Measurements from ENCODE around the gene HIF1A. TPM values are rescaled to one million over a fixed set of nuclear protein-coding genes. Genes with fewer than 3 reads are reported as not detected.

The HIF1A gene
- total RNA-seq, 1 donor from 2014 or later: 145 TPM

DNA sequence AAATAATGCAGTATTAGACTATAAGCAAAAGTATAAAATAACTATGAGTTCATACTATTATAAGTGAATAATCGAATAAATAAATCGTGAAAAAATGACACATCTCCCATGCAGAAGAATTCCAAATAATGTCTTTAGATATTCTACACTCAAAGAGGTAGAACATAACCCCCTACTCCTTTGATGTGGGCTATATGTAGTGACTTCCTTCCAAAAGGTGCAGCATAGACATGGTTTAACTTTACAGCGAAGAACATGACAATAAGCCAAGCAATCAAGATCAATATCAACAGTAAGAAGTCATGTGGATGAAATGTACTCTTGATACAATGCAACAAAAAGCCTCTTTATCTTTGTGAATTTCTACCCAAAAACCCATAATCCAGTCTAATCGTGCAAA is 46.0 kb upstream of the HIF1A start:
- Mint-ChIP-seq H3K4me1 (ENCODE audit: low read depth, unreplicated experiment) (peaks cover 53% of the 10 kb centered on the region), H3K27me3 (ENCODE audit: unreplicated experiment) (peaks cover 1% of the 10 kb centered on the region), H3K4me3 (ENCODE audit: unreplicated experiment) (no peak overlapping the region), H3K27ac (ENCODE audit: unreplicated experiment) (no peak overlapping the region), H3K9me3 (ENCODE audit: unreplicated experiment) (peaks cover 3% of the 10 kb centered on the region), H3K36me3 (ENCODE audit: unreplicated experiment) (no peaks in the 10 kb centered on the region)
- TF ChIP-seq, protein P1, sequence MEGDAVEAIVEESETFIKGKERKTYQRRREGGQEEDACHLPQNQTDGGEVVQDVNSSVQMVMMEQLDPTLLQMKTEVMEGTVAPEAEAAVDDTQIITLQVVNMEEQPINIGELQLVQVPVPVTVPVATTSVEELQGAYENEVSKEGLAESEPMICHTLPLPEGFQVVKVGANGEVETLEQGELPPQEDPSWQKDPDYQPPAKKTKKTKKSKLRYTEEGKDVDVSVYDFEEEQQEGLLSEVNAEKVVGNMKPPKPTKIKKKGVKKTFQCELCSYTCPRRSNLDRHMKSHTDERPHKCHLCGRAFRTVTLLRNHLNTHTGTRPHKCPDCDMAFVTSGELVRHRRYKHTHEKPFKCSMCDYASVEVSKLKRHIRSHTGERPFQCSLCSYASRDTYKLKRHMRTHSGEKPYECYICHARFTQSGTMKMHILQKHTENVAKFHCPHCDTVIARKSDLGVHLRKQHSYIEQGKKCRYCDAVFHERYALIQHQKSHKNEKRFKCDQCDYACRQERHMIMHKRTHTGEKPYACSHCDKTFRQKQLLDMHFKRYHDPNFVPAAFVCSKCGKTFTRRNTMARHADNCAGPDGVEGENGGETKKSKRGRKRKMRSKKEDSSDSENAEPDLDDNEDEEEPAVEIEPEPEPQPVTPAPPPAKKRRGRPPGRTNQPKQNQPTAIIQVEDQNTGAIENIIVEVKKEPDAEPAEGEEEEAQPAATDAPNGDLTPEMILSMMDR (IDR thresholded peaks at IDR 0.05; ENCODE audit: partially characterized antibody, unreplicated experiment): no peak
- DNase-seq: no peak

DNA sequence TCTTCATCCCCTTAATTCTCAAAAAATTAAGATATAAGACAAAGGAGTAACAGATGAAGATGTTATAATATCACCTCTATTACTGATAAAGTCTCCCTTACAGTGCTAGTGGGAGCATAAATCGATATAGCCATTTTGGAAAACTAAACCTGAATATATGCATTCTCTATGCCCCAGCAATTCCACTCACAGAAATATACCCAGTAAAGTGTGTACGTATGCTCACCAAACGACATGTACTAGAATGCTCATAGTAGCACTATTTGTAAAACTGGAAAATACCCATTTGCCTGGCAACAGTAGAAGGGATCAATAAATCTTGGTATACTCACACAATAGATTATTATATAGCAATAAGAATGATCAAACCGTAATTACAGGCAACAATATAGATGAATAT is 44.0 kb upstream of the HIF1A start:
- no peak for DNase-seq
- peaks cover 41% of the 10 kb centered on the region for H3K4me1 Mint-ChIP-seq (ENCODE audit: low read depth, unreplicated experiment)
- H3K36me3 Mint-ChIP-seq (ENCODE audit: unreplicated experiment): no peaks in the 10 kb centered on the region
- H3K4me3 Mint-ChIP-seq (ENCODE audit: unreplicated experiment): no peak overlapping the region
- TF ChIP-seq, protein P1 (IDR thresholded peaks at IDR 0.05; ENCODE audit: partially characterized antibody, unreplicated experiment): no peak
- H3K27ac Mint-ChIP-seq (ENCODE audit: unreplicated experiment): no peak overlapping the region
- no peaks in the 10 kb centered on the region for H3K27me3 Mint-ChIP-seq (ENCODE audit: unreplicated experiment)
- peaks cover 2% of the 10 kb centered on the region for H3K9me3 Mint-ChIP-seq (ENCODE audit: unreplicated experiment)

DNA sequence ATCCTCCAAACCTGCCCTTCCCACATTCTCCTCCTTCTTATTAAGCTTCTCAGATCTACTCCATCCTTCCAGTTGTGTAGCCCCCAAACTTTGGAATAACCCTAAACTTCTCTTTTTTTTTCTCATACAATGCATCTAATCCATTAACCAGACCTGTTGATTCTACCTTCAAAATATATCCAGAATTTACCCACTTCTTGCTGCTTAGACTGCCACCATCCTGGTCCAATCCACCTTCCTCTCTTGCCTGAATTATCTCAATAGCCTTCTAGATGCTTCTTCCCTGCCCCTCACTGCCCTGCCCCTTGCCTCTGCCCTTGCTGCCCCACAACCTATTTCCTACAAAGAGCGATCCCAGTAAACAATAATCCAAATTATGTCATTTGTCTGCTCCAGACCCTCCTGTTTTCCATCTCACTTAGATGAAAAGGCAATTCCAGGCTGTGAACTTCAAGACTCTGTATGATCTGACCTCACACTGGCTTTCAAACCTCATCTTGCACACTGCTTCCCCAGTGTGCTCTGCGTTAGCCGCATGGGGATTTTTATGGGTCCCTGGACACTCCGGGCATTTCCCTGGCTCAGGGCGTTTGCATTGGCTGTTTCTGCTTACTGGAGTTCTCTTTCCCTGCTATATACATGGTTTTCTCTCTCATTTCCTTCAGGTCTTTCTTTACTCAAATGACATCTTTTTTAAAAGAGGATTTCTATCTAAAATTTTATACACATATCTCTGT is 42.6 kb upstream of the HIF1A start:
- Mint-ChIP-seq H3K36me3 (ENCODE audit: unreplicated experiment) (no peaks in the 10 kb centered on the region), H3K9me3 (ENCODE audit: unreplicated experiment) (peaks cover 2% of the 10 kb centered on the region), H3K4me3 (ENCODE audit: unreplicated experiment) (no peak overlapping the region), H3K4me1 (ENCODE audit: low read depth, unreplicated experiment) (peaks cover 29% of the 10 kb centered on the region), H3K27me3 (ENCODE audit: unreplicated experiment) (no peaks in the 10 kb centered on the region), H3K27ac (ENCODE audit: unreplicated experiment) (no peak overlapping the region)
- TF ChIP-seq, protein P1 (IDR thresholded peaks at IDR 0.05; ENCODE audit: partially characterized antibody, unreplicated experiment): no peak
- peak; percentile 21 for DNase-seq

DNA sequence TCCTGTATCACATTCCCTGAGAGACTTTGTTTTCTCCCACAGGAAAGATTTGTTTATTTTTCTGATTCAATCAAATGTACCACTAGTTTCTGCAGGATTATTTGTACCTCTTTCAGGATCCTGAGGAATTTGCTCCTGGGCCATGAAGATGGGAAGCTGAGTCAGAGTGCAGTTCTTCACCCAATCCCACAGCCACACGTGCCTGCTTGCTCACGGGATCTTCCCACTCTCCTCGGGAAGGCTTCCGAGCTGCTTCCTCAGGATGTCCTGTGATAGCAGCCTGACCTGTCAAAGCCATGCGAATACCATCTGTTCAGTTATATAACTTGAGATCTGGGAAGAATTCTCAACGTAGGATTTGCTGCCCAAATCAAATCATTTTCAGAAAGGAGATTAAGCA is 41.8 kb upstream of the HIF1A start:
- no peak for DNase-seq
- Mint-ChIP-seq H3K4me1 (ENCODE audit: low read depth, unreplicated experiment) (peaks cover 24% of the 10 kb centered on the region), H3K27ac (ENCODE audit: unreplicated experiment) (no peak overlapping the region), H3K9me3 (ENCODE audit: unreplicated experiment) (peaks cover 2% of the 10 kb centered on the region), H3K27me3 (ENCODE audit: unreplicated experiment) (no peaks in the 10 kb centered on the region), H3K4me3 (ENCODE audit: unreplicated experiment) (no peak overlapping the region), H3K36me3 (ENCODE audit: unreplicated experiment) (no peaks in the 10 kb centered on the region)
- TF ChIP-seq, protein P1 (IDR thresholded peaks at IDR 0.05; ENCODE audit: partially characterized antibody, unreplicated experiment): no peak

DNA sequence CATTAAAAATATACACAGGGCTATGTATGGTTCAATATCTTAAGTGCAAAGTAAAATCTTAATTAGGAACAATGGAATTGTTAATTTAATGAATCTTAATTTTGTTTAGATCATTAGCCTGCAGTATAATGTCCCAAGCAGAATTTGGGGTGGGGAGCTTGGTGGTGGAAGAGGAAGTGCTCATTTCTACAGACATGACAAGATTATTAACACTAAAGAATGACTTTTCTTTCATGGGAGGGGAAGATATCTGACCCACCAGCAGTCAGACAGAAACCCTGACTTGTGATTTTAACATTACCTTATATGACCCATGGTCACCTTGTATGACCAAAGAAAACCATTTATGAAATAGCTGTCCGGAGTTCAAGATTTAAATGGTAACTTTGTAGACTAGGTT is 41.3 kb upstream of the HIF1A start:
- TF ChIP-seq, protein P1 (IDR thresholded peaks at IDR 0.05; ENCODE audit: partially characterized antibody, unreplicated experiment): no peak
- DNase-seq: no peak
- peaks cover 24% of the 10 kb centered on the region for H3K4me1 Mint-ChIP-seq (ENCODE audit: low read depth, unreplicated experiment)
- no peaks in the 10 kb centered on the region for H3K36me3 Mint-ChIP-seq (ENCODE audit: unreplicated experiment)
- H3K27ac Mint-ChIP-seq (ENCODE audit: unreplicated experiment): no peak overlapping the region
- peaks cover 2% of the 10 kb centered on the region for H3K9me3 Mint-ChIP-seq (ENCODE audit: unreplicated experiment)
- no peak overlapping the region for H3K4me3 Mint-ChIP-seq (ENCODE audit: unreplicated experiment)
- H3K27me3 Mint-ChIP-seq (ENCODE audit: unreplicated experiment): no peaks in the 10 kb centered on the region
